ENCODE results near the gene PLK1. TPM values are rescaled to one million over a fixed set of nuclear protein-coding genes. Genes with fewer than 3 reads are reported as not detected.

Gene PLK1
- total and polyA plus RNA-seq, 2 of the 13 experiments (the other 11 are each of a cell fraction or from before 2014, with no cell fraction given): 71.5 to 76.3 TPM

DNA sequence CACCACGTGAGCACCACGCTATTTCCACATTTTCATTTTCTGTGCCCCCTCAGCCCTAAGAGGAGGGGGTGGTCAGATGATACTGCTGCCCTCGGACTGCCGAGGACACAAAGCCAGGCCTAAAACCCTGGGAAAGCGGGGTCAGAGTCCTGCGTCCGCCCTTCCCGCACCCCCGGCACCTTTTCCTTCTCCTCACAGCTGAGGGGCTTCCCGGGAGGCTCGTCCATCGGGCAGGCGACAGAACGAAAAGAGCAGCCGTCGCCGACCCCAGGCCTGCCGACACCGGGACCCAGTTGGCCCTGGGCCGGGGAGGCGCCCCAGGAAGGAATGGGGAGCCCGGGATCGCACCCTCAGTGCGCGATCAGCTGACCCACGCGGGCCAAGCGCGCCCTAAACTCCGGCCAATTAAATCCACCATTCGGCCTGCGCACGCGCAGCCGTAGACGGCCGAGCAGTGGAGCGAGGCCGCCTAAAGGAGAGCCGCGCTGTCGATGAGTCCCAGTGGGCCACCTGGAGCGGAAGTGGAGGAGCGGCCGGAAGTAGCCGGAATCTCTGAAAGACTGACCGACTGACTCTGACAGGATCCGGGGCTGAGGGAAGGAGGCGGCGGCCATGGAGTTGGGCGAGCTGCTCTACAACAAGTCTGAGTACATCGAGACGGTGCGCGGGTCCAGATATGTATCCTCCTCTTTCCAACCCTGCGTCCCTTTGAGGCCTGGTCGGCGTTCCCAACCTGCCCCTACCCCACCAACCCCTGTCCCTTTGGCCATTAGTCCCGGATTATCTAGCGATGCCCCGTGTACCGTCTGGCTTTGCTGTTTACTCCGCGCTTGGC is 37.5 kb upstream of the PLK1 start, which contains the start of the genes DCTN5 and PALB2 (continued):
- TF ChIP-seq SOX5 (CRISPR knock-in tag; IDR thresholded peaks at IDR 0.05; ENCODE audit: borderline replicate concordance): peak; percentile 43
- peak; percentile 94 for TF ChIP-seq ZNF788 (CRISPR knock-in tag; IDR thresholded peaks at IDR 0.05; ENCODE audit: borderline replicate concordance)
- no peak; the same call in 1 of the 2 replicates for TF ChIP-seq SIX4 (CRISPR knock-in tag; IDR thresholded peaks at IDR 0.05)
- TF ChIP-seq HNRNPLL (IDR thresholded peaks at IDR 0.05; ENCODE audit: low read depth, low read length, poor library complexity, severe bottlenecking): peak; percentile 94
- TF ChIP-seq ZNF510 (CRISPR knock-in tag; IDR thresholded peaks at IDR 0.05; ENCODE audit: low read depth): peak; percentile 96
- peak; percentile 97 for TF ChIP-seq ZNF761 (CRISPR knock-in tag; conservative IDR thresholded peaks at IDR 0.05)
- peak; percentile 98 for TF ChIP-seq YEATS4 (CRISPR knock-in tag; IDR thresholded peaks at IDR 0.05; ENCODE audit: borderline replicate concordance)
- TF ChIP-seq ZNF841 (CRISPR knock-in tag; IDR thresholded peaks at IDR 0.05; ENCODE audit: borderline replicate concordance): 0 out of 2 replicates have a peak, but pooled peaks have one; percentile 21
- peak; percentile 98 for TF ChIP-seq ZNF274 (CRISPR knock-in tag; IDR thresholded peaks at IDR 0.05)
- peak; percentile 83; the same call in 1 of the 2 replicates for TF ChIP-seq ZNF597 (CRISPR knock-in tag; IDR thresholded peaks at IDR 0.05)
- no peak for TF ChIP-seq SYNCRIP (IDR thresholded peaks at IDR 0.05; ENCODE audit: insufficient read depth, low read depth, low read length)
- TF ChIP-seq ZNF546 (CRISPR knock-in tag; conservative IDR thresholded peaks at IDR 0.05): no peak; the same call in 1 of the 2 replicates
- TF ChIP-seq, protein P1, sequence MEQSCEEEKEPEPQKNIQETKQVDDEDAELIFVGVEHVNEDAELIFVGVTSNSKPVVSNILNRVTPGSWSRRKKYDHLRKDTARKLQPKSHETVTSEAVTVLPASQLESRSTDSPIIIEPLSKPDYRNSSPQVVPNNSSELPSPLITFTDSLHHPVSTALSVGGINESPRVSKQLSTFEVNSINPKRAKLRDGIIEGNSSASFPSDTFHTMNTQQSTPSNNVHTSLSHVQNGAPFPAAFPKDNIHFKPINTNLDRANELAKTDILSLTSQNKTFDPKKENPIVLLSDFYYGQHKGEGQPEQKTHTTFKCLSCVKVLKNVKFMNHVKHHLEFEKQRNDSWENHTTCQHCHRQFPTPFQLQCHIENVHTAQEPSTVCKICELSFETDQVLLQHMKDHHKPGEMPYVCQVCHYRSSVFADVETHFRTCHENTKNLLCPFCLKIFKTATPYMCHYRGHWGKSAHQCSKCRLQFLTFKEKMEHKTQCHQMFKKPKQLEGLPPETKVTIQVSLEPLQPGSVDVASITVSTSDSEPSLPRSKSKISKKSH (CRISPR knock-in tag; IDR thresholded peaks at IDR 0.05; ENCODE audit: borderline replicate concordance): peak; percentile 99
- no peak for TF ChIP-seq RCOR2 (CRISPR knock-in tag; IDR thresholded peaks at IDR 0.05)
- no peak for TF ChIP-seq MTA3 (CRISPR knock-in tag; IDR thresholded peaks at IDR 0.05)
- TF ChIP-seq NR3C1 (CRISPR knock-in tag; IDR thresholded peaks at IDR 0.05): 0 out of 2 replicates have a peak, but pooled peaks have one; percentile 52
- TF ChIP-seq, protein P2, sequence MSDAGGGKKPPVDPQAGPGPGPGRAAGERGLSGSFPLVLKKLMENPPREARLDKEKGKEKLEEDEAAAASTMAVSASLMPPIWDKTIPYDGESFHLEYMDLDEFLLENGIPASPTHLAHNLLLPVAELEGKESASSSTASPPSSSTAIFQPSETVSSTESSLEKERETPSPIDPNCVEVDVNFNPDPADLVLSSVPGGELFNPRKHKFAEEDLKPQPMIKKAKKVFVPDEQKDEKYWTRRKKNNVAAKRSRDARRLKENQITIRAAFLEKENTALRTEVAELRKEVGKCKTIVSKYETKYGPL (CRISPR knock-in tag; IDR thresholded peaks at IDR 0.05): peak; percentile 58; the same call in 1 of the 2 replicates
- peak; percentile 99 for TF ChIP-seq ZNF350 (CRISPR knock-in tag; IDR thresholded peaks at IDR 0.05; ENCODE audit: borderline replicate concordance, low read depth)
- peak; percentile 81; the same call in 1 of the 2 replicates for TF ChIP-seq ZFP82 (CRISPR knock-in tag; IDR thresholded peaks at IDR 0.05; ENCODE audit: borderline replicate concordance)
- TF ChIP-seq KDM1A (CRISPR knock-in tag; IDR thresholded peaks at IDR 0.05): no peak
- no peak for TF ChIP-seq SP140L (CRISPR knock-in tag; IDR thresholded peaks at IDR 0.05; ENCODE audit: borderline replicate concordance)
- TF ChIP-seq, protein P3, sequence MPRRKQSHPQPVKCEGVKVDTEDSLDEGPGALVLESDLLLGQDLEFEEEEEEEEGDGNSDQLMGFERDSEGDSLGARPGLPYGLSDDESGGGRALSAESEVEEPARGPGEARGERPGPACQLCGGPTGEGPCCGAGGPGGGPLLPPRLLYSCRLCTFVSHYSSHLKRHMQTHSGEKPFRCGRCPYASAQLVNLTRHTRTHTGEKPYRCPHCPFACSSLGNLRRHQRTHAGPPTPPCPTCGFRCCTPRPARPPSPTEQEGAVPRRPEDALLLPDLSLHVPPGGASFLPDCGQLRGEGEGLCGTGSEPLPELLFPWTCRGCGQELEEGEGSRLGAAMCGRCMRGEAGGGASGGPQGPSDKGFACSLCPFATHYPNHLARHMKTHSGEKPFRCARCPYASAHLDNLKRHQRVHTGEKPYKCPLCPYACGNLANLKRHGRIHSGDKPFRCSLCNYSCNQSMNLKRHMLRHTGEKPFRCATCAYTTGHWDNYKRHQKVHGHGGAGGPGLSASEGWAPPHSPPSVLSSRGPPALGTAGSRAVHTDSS (CRISPR knock-in tag; conservative IDR thresholded peaks at IDR 0.05): peak; percentile 75
- peak; percentile 66; the same call in 1 of the 2 replicates for TF ChIP-seq IRF1 (CRISPR knock-in tag; IDR thresholded peaks at IDR 0.05; ENCODE audit: low read depth)
- peak; percentile 58; the same call in 1 of the 2 replicates for TF ChIP-seq BCL6 (CRISPR knock-in tag; IDR thresholded peaks at IDR 0.05)

All from HepG2 (cell line).